Epidermal melanocyte (primary cell): ENCODE data around the gene CYP27B1.
"Not testable (repeated sequence)": the region's sequence is repeated elsewhere in the genome, so short reads cannot be mapped to it uniquely, and the experiment has no call there.

Experiments used
- DNase-seq: peaks from one replicate; pipeline ENCODE4 v3.0.0; 2011; ENCODE audit warnings: low spot score; ENCODE audit not compliant: insufficient read length

CYP27B1 gene

GRCh38 chr12:57723630-57723962, 43.3 kb downstream of the CYP27B1 start:
- no peak for DNase-seq

DNA sequence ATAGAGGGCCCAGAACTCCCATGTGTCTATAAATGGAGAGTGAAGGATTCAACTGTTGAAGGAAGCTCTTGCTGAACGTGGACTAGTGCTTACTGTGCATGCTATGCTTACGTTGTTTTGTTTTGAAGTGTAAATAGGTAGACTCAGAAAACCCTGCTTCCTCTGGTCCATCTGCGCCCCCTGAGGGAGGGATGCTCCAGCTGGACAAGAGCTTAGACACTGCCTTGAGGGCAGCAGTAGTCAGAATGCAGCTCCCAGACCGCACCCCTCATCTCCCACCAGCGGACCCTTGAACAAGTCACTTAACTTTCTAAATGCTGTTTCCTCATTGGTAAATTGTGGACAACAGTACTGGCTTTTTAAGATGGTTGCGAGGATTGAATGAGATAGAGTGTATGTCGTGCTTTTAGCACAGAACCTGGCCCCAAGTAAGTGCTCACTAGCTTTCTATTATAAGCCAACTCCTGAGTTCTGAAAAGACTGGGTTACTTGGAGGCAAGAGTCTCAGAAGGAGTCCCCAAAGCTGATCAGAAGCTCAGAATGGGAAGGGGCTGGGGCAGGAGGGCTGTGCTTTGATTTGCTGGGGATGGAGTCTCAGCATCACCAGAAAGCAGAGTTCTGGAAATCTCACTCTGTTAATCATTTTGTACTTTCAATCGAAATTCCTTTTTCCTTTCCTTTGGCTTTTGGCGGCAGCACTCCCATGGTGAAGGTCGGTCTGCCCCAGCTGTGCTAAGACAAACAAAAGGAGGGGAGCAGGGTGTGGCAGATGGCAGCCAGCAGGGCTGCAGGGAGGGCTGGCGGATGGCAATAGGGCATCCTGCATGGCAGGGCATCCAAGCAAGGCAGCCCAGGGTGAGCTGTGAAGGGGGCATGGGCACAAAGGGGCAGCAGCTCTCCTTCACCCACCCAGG, 43.9 kb downstream of the CYP27B1 start:
- no peak for DNase-seq

DNA sequence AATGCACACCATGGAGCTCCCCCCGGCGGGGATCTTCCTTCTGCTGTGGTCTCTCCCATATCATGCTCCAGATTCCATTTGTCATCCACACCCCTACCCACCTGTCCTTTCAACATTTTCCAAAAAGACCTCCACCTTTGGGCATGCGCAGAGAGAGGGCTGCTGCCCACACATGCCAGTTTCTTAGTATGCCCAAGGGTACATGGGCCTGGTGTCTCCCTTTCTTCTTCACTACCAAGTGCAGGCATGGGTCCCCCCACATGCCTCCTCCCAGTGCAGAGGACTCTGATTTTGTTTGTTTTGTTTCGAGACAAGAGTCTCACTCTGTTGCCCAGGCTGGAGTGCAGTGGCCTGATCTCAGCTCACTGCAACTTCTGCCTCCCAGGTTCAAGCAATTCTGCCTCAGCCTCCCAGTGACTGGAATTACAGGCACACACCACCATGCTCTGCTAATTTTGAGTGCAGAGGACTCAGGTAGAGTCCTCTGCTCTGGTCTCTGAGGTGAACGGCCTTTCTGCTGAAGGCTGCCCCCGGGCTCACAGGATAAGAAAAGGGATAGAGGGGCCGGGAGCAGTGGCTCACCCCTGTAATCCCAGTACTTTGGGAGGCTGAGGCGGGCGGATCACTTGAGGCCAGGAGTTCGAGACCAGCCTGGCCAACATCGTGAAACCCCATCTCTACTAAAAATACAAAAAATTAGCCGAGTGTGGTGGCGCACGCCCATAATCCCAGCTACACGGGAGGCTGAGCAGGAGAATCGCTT, 44.9 kb downstream of the CYP27B1 start:
- DNase-seq = not testable (repeated sequence)

DNA sequence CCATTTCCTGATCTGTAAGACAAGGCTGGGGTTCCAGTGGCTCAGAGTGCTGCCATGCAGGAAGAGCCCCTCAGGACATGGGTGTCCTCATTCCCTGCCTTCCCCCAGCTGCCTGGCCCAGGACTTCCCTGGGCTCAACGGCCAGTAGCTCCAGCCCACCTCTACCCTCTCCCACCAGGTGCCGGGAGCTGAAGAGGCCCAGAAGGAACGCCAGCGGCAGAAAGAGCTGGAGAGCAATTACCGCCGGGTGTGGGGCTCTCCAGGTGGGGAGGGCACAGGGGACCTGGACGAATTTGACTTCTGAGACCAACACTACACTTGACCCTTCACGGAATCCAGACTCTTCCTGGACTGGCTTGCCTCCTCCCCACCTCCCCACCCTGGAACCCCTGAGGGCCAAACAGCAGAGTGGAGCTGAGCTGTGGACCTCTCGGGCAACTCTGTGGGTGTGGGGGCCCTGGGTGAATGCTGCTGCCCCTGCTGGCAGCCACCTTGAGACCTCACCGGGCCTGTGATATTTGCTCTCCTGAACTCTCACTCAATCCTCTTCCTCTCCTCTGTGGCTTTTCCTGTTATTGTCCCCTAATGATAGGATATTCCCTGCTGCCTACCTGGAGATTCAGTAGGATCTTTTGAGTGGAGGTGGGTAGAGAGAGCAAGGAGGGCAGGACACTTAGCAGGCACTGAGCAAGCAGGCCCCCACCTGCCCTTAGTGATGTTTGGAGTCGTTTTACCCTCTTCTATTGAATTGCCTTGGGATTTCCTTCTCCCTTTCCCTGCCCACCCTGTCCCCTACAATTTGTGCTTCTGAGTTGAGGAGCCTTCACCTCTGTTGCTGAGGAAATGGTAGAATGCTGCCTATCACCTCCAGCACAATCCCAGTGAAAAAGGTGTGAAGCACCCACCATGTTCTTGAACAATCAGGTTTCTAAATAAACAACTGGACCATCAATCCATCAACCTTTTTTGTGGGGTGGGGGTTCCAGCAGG, 46.0 kb downstream of the CYP27B1 start:
- no peak for DNase-seq

- no peak for DNase-seq
These were observed 46.9 kb downstream of the CYP27B1 start for GRCh38 chr12:57719777-57720605.

- no peak for DNase-seq
These were observed 48.0 kb downstream of the CYP27B1 start for GRCh38 chr12:57718641-57719528.

DNA sequence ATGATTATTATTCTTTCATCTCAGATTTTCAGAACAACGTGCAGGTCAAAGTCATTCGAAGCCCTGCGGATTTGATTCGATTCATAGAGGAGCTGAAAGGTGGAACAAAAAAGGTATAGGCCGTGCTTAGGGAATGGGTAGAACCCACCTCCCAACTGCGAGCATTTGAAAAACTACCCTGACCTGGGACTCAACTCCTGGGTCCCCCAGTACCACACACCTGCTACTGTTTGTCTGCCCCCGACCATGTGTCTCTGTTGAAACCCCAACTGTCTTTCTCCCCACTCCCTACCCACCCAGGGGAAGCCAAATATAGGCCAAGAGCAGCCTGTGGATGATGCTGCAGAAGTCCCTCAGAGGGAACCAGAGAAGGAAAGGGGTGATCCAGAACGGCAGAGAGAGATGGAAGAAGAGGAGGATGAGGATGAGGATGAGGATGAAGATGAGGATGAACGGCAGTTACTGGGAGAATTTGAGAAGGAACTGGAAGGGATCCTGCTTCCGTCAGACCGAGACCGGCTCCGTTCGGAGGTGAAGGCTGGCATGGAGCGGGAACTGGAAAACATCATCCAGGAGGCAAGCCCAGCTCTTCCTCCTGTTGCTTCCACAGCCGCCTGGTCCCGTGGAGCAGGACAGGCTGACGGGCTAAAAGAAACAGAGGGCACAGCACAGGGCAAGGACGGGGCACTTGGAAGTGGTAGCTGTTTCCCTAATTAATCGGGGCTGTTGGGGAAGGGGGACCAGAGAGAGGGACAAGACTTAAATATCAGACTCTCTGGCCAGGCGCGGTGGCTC, 48.8 kb downstream of the CYP27B1 start:
- DNase-seq = no peak

GRCh38 chr12:57717131-57717530, 49.7 kb downstream of the CYP27B1 start:
- no peak for DNase-seq

DNA sequence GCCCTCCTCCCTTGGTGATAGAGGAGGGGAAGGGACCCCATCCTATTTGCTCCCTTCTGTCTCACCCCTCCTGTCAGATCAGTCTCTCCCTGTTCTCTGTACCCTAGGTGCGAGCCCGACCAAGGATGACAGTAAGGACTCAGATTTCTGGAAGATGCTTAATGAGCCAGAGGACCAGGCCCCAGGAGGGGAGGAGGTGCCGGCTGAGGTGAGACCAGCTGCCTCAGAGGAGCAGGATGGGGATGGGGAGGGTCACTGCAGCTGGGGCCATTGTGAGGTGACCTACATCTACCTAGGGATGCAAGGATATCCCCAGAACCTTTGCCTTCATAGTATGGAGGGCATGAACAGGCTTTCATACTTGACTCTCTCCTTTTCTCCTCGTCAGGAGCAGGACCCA, 50.6 kb downstream of the CYP27B1 start:
- DNase-seq = no peak

GRCh38 chr12:57715786-57716185, 51.1 kb downstream of the CYP27B1 start:
- no peak for DNase-seq

- DNase-seq = not testable (repeated sequence)
These were observed 51.7 kb downstream of the CYP27B1 start for GRCh38 chr12:57715036-57715748.

- no peak for DNase-seq
These were observed 53.7 kb downstream of the CYP27B1 start for GRCh38 chr12:57713209-57713608.

DNA sequence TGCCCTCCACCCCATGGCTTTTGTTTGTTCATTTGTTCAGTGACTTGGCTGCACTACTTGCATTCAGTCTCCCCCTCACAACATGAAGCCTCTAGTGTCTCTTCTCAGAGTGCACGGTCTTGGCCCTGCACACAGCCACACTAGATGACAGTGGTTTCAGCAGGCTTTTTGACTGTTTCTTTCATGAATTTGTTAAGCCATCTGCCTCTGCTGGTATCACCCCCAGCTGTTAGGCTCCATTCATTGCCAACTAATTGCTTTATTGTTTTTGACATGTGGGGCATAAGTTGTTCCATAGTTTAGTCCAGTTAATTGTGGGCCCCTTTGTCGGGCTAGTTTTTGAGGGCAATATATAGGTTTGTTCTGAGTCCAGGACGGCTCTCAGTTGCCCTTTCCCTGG, 54.2 kb downstream of the CYP27B1 start:
- DNase-seq = no peak
